ENCODE data around the gene JADE1. TPM values are rescaled to one million over a fixed set of nuclear protein-coding genes. Genes with fewer than 3 reads are reported as not detected.

JADE1 gene
- total RNA-seq (2021), result 39.3 and 40.8 TPM in 2 replicates
- percentile 90 among the genes with signal in this experiment for Bru-seq, nascent RNA
- BruChase-seq, experiment 1, labeled RNA remaining after a 2-hour chase, result percentile 91 among the genes with signal in this experiment
- percentile 78 among the genes with signal in this experiment for BruChase-seq, experiment 2, labeled RNA remaining after a 6-hour chase
- long read RNA-seq, full-length matches to known transcripts, result 64 of 89 reads
- long read RNA-seq, partial matches to known transcripts, result 8 of 89 reads
- long read RNA-seq, other reads (novel, unspliced or antisense), result 17 of 89 reads

GRCh38 chr4:128809477-128810330 is at the start of gene JADE1:
Gene JADE1 (plus strand): TSS chr4:128809700. CDS start chr4:128831759, 22,059 bp downstream.
- H3K4me3 ChIP-seq (ENCODE audit: low read depth, low read length, poor library complexity, severe bottlenecking), result peak within 1 kb of the TSS; percentile 77
- H3K27me3 ChIP-seq (replicated peaks; ENCODE audit: insufficient read depth, low read depth, low read length, poor library complexity), result no peaks in the 10 kb centered on the region
- no peaks in the 10 kb centered on the region for H3K9me3 ChIP-seq (ENCODE audit: low read depth, low read length, poor library complexity, severe bottlenecking)
- CTCF ChIA-PET, result interaction anchor here (0.6 to 1.1 kb wide), 2 partner anchors 355 to 382 kb away, joined by 3 read pairs; no protein-coding TSS in a partner anchor
- no peaks in the 10 kb centered on the region for H3K36me3 ChIP-seq (ENCODE audit: insufficient read depth, low read length, poor library complexity, severe bottlenecking)
- intact Hi-C loops (cut with micrococcal nuclease; ENCODE audit: unreplicated experiment), result loop anchor here (1.0 to 5.0 kb wide), 6 partner anchors 54 to 932 kb away; partner anchors contain the start of genes PGRMC2 and SCLT1
- H3K27ac ChIP-seq (ENCODE audit: low read depth, low read length, poor library complexity, severe bottlenecking), result peak within 1 kb of the TSS; percentile 75
- DNase-seq (ENCODE audit: low spot score), result peak; percentile 96
- POLR2A ChIA-PET (ENCODE audit: low non-redundant PET), result no interaction called here
- H3K4me1 ChIP-seq (ENCODE audit: insufficient read depth, low read length, poor library complexity, severe bottlenecking), result peaks cover 16% of the 10 kb centered on the region
- TF ChIP-seq, protein P1, sequence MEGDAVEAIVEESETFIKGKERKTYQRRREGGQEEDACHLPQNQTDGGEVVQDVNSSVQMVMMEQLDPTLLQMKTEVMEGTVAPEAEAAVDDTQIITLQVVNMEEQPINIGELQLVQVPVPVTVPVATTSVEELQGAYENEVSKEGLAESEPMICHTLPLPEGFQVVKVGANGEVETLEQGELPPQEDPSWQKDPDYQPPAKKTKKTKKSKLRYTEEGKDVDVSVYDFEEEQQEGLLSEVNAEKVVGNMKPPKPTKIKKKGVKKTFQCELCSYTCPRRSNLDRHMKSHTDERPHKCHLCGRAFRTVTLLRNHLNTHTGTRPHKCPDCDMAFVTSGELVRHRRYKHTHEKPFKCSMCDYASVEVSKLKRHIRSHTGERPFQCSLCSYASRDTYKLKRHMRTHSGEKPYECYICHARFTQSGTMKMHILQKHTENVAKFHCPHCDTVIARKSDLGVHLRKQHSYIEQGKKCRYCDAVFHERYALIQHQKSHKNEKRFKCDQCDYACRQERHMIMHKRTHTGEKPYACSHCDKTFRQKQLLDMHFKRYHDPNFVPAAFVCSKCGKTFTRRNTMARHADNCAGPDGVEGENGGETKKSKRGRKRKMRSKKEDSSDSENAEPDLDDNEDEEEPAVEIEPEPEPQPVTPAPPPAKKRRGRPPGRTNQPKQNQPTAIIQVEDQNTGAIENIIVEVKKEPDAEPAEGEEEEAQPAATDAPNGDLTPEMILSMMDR (conservative IDR thresholded peaks at IDR 0.05; ENCODE audit: low read depth, low read length), result peak; percentile 69
- no peak for TF ChIP-seq EZH2 (IDR thresholded peaks at IDR 0.05; ENCODE audit: borderline replicate concordance, low read depth, low read length, poor library complexity, severe bottlenecking)
- no TSS peak for BruUV-seq (replicated peaks)

DNA sequence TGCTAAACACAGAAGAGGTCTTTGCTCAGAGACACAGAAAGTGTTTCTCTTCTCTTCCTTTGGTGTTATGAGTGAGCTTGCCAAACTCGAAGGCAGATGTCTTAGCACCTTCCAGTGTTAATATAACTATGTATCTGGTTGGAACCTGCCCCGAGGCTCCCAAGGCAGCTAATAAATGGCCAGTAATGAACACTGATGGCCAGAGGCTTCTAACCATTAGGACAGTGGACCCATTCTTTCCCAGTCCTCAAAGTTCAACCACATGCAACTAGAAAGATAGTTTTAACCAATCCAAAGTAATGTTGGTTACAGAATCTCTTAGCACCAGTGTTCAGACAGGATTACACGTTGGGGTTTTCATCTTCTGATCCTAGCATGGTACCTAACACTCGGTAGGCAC is 42.7 kb upstream of the JADE1 start:
- DNase-seq (ENCODE audit: low spot score), result no peak
- Histone ChIP-seq H3K27ac (ENCODE audit: low read depth, low read length, poor library complexity, severe bottlenecking) (no peak overlapping the region), H3K4me1 (ENCODE audit: insufficient read depth, low read length, poor library complexity, severe bottlenecking) (no peaks in the 10 kb centered on the region), H3K36me3 (ENCODE audit: insufficient read depth, low read length, poor library complexity, severe bottlenecking) (no peaks in the 10 kb centered on the region), H3K27me3 (replicated peaks; ENCODE audit: insufficient read depth, low read depth, low read length, poor library complexity) (no peaks in the 10 kb centered on the region), H3K9me3 (ENCODE audit: low read depth, low read length, poor library complexity, severe bottlenecking) (no peaks in the 10 kb centered on the region), H3K4me3 (ENCODE audit: low read depth, low read length, poor library complexity, severe bottlenecking) (no peak overlapping the region)
- no TSS peak for BruUV-seq (replicated peaks)
- TF ChIP-seq, protein P1 (conservative IDR thresholded peaks at IDR 0.05; ENCODE audit: low read depth, low read length), result no peak
- no peak for TF ChIP-seq EZH2 (IDR thresholded peaks at IDR 0.05; ENCODE audit: borderline replicate concordance, low read depth, low read length, poor library complexity, severe bottlenecking)
- intact Hi-C loops (cut with micrococcal nuclease; ENCODE audit: unreplicated experiment), result no loop called here
- ChIA-PET POLR2A (ENCODE audit: low non-redundant PET) (no interaction called here), CTCF (no interaction called here)

DNA sequence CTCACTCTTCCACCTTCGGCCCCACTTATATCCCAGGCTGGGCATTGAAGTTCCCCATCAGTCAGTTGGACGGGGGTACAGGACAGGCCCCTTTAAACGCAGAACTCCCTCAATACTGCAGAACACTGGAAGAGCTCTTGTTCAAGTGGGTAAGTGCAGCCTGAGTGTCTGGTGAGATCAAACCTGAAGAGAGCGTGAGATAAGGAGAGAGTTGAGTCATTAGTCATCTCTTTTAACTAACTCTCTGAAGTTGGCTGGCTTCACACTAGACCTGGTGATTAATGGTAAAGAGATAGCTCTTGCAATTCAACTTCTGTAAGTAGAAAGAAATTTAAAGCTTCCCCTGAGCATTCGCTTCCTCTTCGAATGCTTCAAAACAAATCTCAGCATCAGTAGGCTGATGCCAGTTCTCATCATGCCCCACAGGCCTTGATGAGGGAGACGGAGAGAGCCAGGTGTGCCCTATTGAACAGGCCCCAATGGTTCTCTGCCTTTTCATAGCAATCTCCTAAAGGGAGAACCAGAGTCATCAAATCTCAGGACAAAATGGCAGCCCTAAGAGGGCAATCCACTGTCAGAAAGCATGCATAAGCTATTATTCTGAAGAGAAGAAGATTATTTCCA is 41.0 kb upstream of the JADE1 start:
- intact Hi-C loops (cut with micrococcal nuclease; ENCODE audit: unreplicated experiment), result no loop called here
- no peaks in the 10 kb centered on the region for H3K9me3 ChIP-seq (ENCODE audit: low read depth, low read length, poor library complexity, severe bottlenecking)
- no peak for TF ChIP-seq EZH2 (IDR thresholded peaks at IDR 0.05; ENCODE audit: borderline replicate concordance, low read depth, low read length, poor library complexity, severe bottlenecking)
- TF ChIP-seq, protein P1 (conservative IDR thresholded peaks at IDR 0.05; ENCODE audit: low read depth, low read length), result no peak
- H3K4me1 ChIP-seq (ENCODE audit: insufficient read depth, low read length, poor library complexity, severe bottlenecking), result no peaks in the 10 kb centered on the region
- no peaks in the 10 kb centered on the region for H3K36me3 ChIP-seq (ENCODE audit: insufficient read depth, low read length, poor library complexity, severe bottlenecking)
- CTCF ChIA-PET, result no interaction called here
- POLR2A ChIA-PET (ENCODE audit: low non-redundant PET), result no interaction called here
- no peak overlapping the region for H3K27ac ChIP-seq (ENCODE audit: low read depth, low read length, poor library complexity, severe bottlenecking)
- H3K27me3 ChIP-seq (replicated peaks; ENCODE audit: insufficient read depth, low read depth, low read length, poor library complexity), result no peaks in the 10 kb centered on the region
- no TSS peak for BruUV-seq (replicated peaks)
- no peak for DNase-seq (ENCODE audit: low spot score)
- H3K4me3 ChIP-seq (ENCODE audit: low read depth, low read length, poor library complexity, severe bottlenecking), result no peak overlapping the region

All from A673 (cell line).